Uterus (tissue), 4 donors: ENCODE results near the gene KLRC1. TPM values are rescaled to one million over a fixed set of nuclear protein-coding genes. Genes with fewer than 3 reads are reported as not detected.
"Not testable (repeated sequence)": the region's sequence is repeated elsewhere in the genome, so short reads cannot be mapped to it uniquely, and the experiment has no call there.

Experiments used
- DNase-seq, 2 donors: peaks; one replicate each; pipeline ENCODE4 v3.0.0-alpha.2; 2019 to 2020
- H3K27ac ChIP-seq, 2 donors: fragments of 200-600 bp; sonication (generic); 1 replicate in 1 of 2; 2 replicates in 1 of 2; pipeline ENCODE4 v1.5.1; 2016 to 2018
- H3K27me3 ChIP-seq, 2 donors: fragments of 200-600 bp; sonication (generic); one replicate each; pipeline ENCODE4 v1.5.1; 2018 to 2019; ENCODE audit warnings: control low read depth in 1 of 2
- H3K36me3 ChIP-seq, 2 donors: fragments of 200-600 bp; sonication (generic); one replicate each; pipeline ENCODE4 v1.5.1; 2019; ENCODE audit warnings: control low read depth in 1 of 2
- H3K4me1 ChIP-seq, 2 donors: fragments of 200-600 bp; sonication (generic); one replicate each; pipeline ENCODE4 v1.5.1; 2018 to 2019; ENCODE audit warnings: control low read depth in 1 of 2
- H3K4me3 ChIP-seq, 2 donors: fragments of 200-600 bp; sonication (generic); 1 replicate in 1 of 2; 2 replicates in 1 of 2; pipeline ENCODE4 v1.5.1; 2018 to 2019; ENCODE audit warnings: mild to moderate bottlenecking in 1 of 2
- H3K9me3 ChIP-seq, 2 donors: fragments of 200-600 bp; sonication (generic); one replicate each; pipeline ENCODE4 v1.5.1; 2019; ENCODE audit warnings: control low read depth in 1 of 2
- POLR2A ChIP-seq, 2 donors: fragments of 450-650 bp; IDR thresholded peaks; one replicate each; pipeline ENCODE4 v1.6.1; 2016; ENCODE audit warnings: antibody characterized with exemption in 2 of 2, mild to moderate bottlenecking in 1 of 2, moderate library complexity in 1 of 2
- intact Hi-C: fragments of 100-400 bp; cut with DNase I; formaldehyde crosslinking; loops from one replicate; pipeline ENCODE4 v1.15.1; 2023; ENCODE audit warnings: low total_unique reads
- total RNA-seq, 4 donors: library from RNA; depleted of rRNA in 3 of 4; stranded (reverse); fragments of >200 nt in 3 of 4; gene quantifications; one replicate each; pipeline versions ENCODE4 v1.1.0 to v1.2.4, GENCODE V29; 2014 to 2023
- TF ChIP-seq, protein P1 (sequence below), 4 experiments: fragments of 200-600 bp in 2 of 4; fragments of 450-650 bp in 2 of 4; sonication (generic) in 2 of 4; IDR thresholded peaks; one replicate each; pipeline ENCODE4 v1.5.1; 2016 to 2019; ENCODE audit warnings: antibody characterized with exemption in 4 of 4, mild to moderate bottlenecking in 2 of 4, moderate library complexity in 1 of 4
- donor health status: DM: yes; HTN: yes; CAD: no.

KLRC1 gene
- total RNA-seq, result 1 to 10 TPM in 2 of 4 donors, not detected in 2; 1.2 to 1.7 TPM

DNA sequence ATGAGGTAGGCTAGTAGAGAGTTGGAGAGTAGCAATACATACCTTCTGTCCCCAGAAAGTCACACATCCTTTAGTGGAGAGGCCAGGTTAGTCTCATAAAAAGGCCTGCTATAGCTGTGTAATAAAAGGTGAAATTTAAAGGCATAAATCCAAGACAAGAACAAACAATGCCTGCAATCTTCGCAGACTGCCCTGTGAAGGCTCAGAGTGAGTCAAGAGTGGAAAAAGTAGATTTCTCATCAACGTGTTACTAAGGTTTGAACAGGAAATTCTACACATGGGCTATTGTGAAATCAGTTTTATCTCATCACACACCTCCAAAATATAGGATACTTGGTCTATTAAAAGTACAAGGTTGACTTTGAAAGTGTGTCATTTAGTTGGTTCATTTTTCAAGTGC, at the start of gene KLRC1:
KLRC1 (minus strand) TSS at position 222 of the 400 bp plus-strand sequence. CDS start 2,221 bp downstream, outside the sequence.
- intact Hi-C loops, result no loop called here
- TF ChIP-seq POLR2A (IDR thresholded peaks at IDR 0.05), result no peak
- TF ChIP-seq, protein P1, sequence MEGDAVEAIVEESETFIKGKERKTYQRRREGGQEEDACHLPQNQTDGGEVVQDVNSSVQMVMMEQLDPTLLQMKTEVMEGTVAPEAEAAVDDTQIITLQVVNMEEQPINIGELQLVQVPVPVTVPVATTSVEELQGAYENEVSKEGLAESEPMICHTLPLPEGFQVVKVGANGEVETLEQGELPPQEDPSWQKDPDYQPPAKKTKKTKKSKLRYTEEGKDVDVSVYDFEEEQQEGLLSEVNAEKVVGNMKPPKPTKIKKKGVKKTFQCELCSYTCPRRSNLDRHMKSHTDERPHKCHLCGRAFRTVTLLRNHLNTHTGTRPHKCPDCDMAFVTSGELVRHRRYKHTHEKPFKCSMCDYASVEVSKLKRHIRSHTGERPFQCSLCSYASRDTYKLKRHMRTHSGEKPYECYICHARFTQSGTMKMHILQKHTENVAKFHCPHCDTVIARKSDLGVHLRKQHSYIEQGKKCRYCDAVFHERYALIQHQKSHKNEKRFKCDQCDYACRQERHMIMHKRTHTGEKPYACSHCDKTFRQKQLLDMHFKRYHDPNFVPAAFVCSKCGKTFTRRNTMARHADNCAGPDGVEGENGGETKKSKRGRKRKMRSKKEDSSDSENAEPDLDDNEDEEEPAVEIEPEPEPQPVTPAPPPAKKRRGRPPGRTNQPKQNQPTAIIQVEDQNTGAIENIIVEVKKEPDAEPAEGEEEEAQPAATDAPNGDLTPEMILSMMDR (IDR thresholded peaks at IDR 0.05), result no peak

DNA sequence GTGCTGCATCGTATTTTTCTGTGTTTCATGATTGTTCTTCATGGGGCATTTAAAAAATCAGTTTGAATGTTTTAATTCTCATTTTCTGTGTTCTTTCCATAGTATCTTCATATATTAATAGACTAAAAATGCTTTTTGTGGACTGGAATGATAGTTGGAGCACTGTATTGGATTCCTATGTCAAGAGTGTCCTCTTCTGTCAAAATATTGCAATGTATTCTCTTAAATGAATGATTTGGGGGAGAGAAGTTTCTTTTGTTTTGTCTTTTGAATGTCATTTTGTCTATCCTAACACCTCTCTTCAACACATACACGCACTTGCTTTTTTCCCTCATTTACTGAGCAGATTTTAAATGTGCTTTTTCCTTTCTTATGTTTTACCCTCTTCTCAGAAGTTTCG, 47.9 kb upstream of the KLRC1 start:
- no peaks in the 10 kb centered on the region for H3K4me1 ChIP-seq

More for the DNA sequence above, at the start of gene KLRC1:
- Histone ChIP-seq H3K9me3 (no peaks in the 10 kb centered on the region), H3K4me1 (no peaks in the 10 kb centered on the region), H3K36me3 (no peaks in the 10 kb centered on the region), H3K27ac (no peak within 1 kb of the TSS), H3K27me3 (no peaks in the 10 kb centered on the region), H3K4me3 (no peak within 1 kb of the TSS)
- no peak for DNase-seq

DNA sequence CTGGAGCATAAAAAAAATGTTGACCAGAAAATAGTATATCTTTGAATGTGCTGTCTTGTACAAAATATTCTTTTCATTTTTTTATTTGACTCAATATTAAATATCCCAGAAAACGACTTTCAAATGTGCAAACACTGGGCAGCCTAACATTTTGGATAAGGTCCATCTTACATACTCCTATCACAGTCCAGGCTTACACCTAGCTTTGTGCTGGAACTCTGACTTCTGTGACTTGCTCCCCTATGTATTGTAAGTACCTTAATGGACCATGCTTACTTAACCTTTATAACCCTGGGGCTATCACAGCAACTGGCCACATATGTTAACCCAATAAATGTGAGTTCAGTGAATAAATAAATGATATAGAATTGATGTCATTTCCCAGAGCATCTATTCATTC, 44.9 kb upstream of the KLRC1 start:
- Histone ChIP-seq H3K27ac (no peak overlapping the region), H3K27me3 (no peaks in the 10 kb centered on the region), H3K4me1 (no peaks in the 10 kb centered on the region), H3K9me3 (no peaks in the 10 kb centered on the region), H3K4me3 (no peak overlapping the region), H3K36me3 (no peaks in the 10 kb centered on the region)
- no peak for DNase-seq
- intact Hi-C loops, result no loop called here
- no peak for TF ChIP-seq POLR2A (IDR thresholded peaks at IDR 0.05)
- TF ChIP-seq, protein P1 (IDR thresholded peaks at IDR 0.05), result no peak

More for the DNA sequence above, 47.9 kb upstream of the KLRC1 start:
- intact Hi-C loops, result no loop called here
- TF ChIP-seq POLR2A (IDR thresholded peaks at IDR 0.05), result no peak
- TF ChIP-seq, protein P1 (IDR thresholded peaks at IDR 0.05), result no peak
- DNase-seq, result no peak
- Histone ChIP-seq H3K27me3 (peaks cover 0 to 3% of the 10 kb centered on the region in 2 donors), H3K36me3 (no peaks in the 10 kb centered on the region), H3K9me3 (no peaks in the 10 kb centered on the region), H3K27ac (no peak overlapping the region), H3K4me3 (no peak overlapping the region)

DNA sequence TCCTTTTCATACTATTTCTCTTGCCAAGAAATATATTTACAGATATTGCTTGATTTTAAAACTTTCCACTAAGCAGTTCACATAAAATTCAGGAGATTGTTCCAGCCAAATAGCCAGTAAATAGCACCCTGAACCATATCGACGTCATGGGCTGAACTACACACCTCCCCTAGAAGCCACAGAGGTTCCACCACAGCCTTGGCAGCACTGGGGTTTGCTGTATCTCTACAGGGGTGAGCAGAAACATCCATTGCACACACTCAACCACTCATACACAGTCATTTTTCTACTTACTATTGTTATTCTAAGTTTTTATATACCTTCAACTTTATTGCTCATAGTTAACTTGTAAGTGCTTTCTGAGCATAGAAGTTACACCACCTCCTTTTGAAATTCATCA, 44.4 kb upstream of the KLRC1 start:
- no peak for DNase-seq
- intact Hi-C loops, result no loop called here
- H3K9me3 ChIP-seq, result no peaks in the 10 kb centered on the region
- H3K36me3 ChIP-seq, result no peaks in the 10 kb centered on the region
- H3K27me3 ChIP-seq, result no peaks in the 10 kb centered on the region
- no peak overlapping the region for H3K27ac ChIP-seq
- no peak for TF ChIP-seq POLR2A (IDR thresholded peaks at IDR 0.05)
- TF ChIP-seq, protein P1 (IDR thresholded peaks at IDR 0.05), result no peak
- H3K4me3 ChIP-seq, result no peak overlapping the region
- no peaks in the 10 kb centered on the region for H3K4me1 ChIP-seq

DNA sequence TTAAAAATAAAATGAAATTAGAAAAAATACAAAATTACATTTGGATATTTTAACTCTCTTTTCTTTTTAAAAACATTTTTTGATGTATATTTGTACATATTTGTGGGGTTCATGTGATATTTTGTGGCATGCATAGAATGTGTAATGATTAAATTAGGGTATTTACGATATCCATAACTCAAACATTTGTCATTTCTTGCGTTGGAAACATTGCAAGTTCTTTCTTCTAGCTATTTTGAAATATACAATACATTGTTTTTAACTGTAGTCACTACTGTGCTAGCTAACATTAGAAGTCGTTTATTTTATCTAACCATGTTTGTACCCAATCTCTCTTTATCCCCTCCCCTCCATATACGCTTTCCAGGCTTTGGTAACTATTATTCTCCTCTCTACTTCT, 38.6 kb upstream of the KLRC1 start:
- no peak for DNase-seq
- TF ChIP-seq, protein P1 (IDR thresholded peaks at IDR 0.05), result no peak
- no peak for TF ChIP-seq POLR2A (IDR thresholded peaks at IDR 0.05)

DNA sequence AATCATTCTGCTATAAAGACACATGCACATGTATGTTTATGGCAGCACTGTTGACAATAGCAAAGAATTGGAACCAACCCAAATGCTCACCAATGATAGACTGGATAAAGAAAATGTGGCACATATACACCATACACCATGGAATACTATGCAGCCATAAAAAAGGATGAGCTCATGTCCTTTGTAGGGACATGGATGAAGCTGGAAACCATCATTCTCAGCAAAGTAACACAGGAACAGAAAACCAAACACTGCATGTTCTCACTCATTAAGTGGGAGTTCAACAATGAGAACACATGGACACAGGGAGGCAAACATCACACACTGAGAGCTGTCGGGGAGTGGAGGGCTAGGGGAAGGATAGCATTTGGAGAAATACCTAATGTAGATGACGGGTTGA, 34.2 kb upstream of the KLRC1 start:
- H3K4me3 ChIP-seq, H3K36me3 ChIP-seq, intact Hi-C loops, H3K9me3 ChIP-seq, H3K4me1 ChIP-seq, H3K27ac ChIP-seq, DNase-seq, H3K27me3 ChIP-seq: not testable (repeated sequence)

More for the DNA sequence above, 38.6 kb upstream of the KLRC1 start:
- Histone ChIP-seq H3K27ac (no peak overlapping the region), H3K27me3 (no peaks in the 10 kb centered on the region), H3K9me3 (no peaks in the 10 kb centered on the region), H3K36me3 (no peaks in the 10 kb centered on the region), H3K4me3 (no peak overlapping the region), H3K4me1 (no peaks in the 10 kb centered on the region)
- intact Hi-C loops, result no loop called here

DNA sequence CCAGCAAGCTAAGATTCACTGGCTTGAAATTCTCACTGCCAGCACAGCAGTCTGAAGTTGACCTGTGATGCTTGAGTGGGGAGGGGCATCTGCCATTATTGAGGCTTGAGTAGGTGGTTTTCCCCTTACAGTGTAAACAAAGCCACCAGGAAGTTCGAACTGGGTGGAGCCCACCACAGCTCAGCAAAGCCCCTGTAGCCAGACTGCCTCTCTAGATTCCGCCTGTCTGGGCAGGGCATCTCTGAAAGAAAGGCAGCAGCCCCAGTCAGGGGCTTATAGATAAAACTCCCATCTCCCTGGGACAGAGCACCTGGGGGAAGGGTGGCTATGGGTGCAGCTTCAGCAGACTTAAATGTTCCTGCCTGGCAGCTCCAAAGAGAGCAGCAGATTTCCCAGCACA, 28.7 kb upstream of the KLRC1 start:
- H3K4me3 ChIP-seq, H3K9me3 ChIP-seq, H3K27ac ChIP-seq, DNase-seq, H3K27me3 ChIP-seq, H3K36me3 ChIP-seq, intact Hi-C loops, H3K4me1 ChIP-seq: not testable (repeated sequence)

DNA sequence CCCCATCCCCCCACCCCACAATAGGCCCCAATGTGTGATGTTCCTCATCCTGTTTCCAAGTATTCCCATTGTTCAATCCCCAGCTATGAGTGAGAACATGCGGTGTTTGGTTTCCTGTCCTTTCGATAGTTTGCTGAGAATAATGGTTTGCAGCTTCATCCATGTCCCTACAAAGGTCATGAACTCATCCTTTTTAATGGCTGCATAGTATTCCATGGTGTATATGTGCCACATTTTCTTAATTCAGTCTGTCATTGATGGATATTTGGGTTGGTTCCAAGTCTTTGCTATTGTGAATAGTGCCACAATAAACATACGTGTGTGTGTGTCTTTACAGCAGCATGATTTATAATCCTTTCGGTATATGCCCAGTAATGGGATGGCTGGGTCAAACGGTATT, 19.6 kb upstream of the KLRC1 start:
- H3K27me3 ChIP-seq, H3K27ac ChIP-seq, H3K9me3 ChIP-seq, H3K4me3 ChIP-seq, DNase-seq, H3K36me3 ChIP-seq, intact Hi-C loops, H3K4me1 ChIP-seq: not testable (repeated sequence)
